KMS-11 (cell line): ENCODE results near the gene EGLN2.
A peak's percentile ranks its signal among the peaks of the same experiment; 100 is the strongest.
"Not testable (repeated sequence)": the region's sequence is repeated elsewhere in the genome, so short reads cannot be mapped to it uniquely, and the experiment has no call there.

ENCODE experiments used
- H2AFZ ChIP-seq: fragments of 200-600 bp; sonication (generic); 2 replicates; pipeline ENCODE4 v1.6.1; 2016; ENCODE audit warnings: antibody characterized with exemption, mixed run types, low read depth
- H3K27ac ChIP-seq: fragments of 200-600 bp; sonication (generic); 2 replicates; pipeline ENCODE4 v1.6.1; 2016; ENCODE audit warnings: mild to moderate bottlenecking, mixed run types
- H3K27me3 ChIP-seq: fragments of 200-600 bp; sonication (generic); 2 replicates; pipeline ENCODE4 v1.6.1; 2017; ENCODE audit warnings: mild to moderate bottlenecking, low read depth, mixed run types, moderate library complexity; ENCODE audit not compliant: insufficient read depth
- H3K36me3 ChIP-seq: fragments of 200-600 bp; sonication (generic); 2 replicates; pipeline ENCODE4 v1.6.1; 2017; ENCODE audit warnings: mild to moderate bottlenecking, mixed run types; ENCODE audit not compliant: insufficient read depth
- H3K4me1 ChIP-seq: fragments of 200-600 bp; sonication (generic); 2 replicates; pipeline ENCODE4 v1.6.1; 2016; ENCODE audit warnings: mild to moderate bottlenecking, low read depth, mixed run types; ENCODE audit not compliant: poor library complexity, severe bottlenecking
- H3K4me2 ChIP-seq: fragments of 200-600 bp; sonication (generic); 2 replicates; pipeline ENCODE4 v1.7.0; 2016; ENCODE audit warnings: mild to moderate bottlenecking, mixed run types
- H3K4me3 ChIP-seq: fragments of 200-600 bp; sonication (generic); IDR thresholded peaks from 2 replicates; pipeline ENCODE4 v1.6.1; 2017; ENCODE audit warnings: low read depth, low read length, mixed read lengths; ENCODE audit not compliant: insufficient read depth
- H3K79me2 ChIP-seq: fragments of 200-600 bp; sonication (generic); 2 replicates; pipeline ENCODE4 v1.6.1; 2016; ENCODE audit warnings: low read depth, mixed run types; ENCODE audit not compliant: insufficient read depth
- H3K9ac ChIP-seq: fragments of 200-600 bp; sonication (generic); 2 replicates; pipeline ENCODE4 v1.6.1; 2016; ENCODE audit warnings: mild to moderate bottlenecking, mixed run types
- H4K20me1 ChIP-seq: fragments of 200-600 bp; sonication (generic); 2 replicates; pipeline ENCODE4 v1.6.1; 2016; ENCODE audit warnings: mild to moderate bottlenecking, mixed run types; ENCODE audit not compliant: insufficient read depth
- CTCF ChIP-seq: fragments of 200-600 bp; sonication (generic); conservative IDR thresholded peaks from 2 replicates; pipeline ENCODE4 v1.6.1; 2017; ENCODE audit warnings: low read depth, mild to moderate bottlenecking, antibody characterized with exemption, low read length, moderate library complexity, mixed read lengths

The EGLN2 gene

GRCh38 chr19:40827386-40828247 is 28.6 kb downstream of the EGLN2 start:
- Histone ChIP-seq H3K4me3 (no peak overlapping the region), H3K4me2 (no peak overlapping the region), H3K27ac (no peak overlapping the region), H2AFZ (no peak overlapping the region), H3K27me3 (no peaks in the 10 kb centered on the region), H3K36me3 (no peaks in the 10 kb centered on the region), H4K20me1 (no peaks in the 10 kb centered on the region), H3K9ac (no peak overlapping the region), H3K4me1 (peaks cover 11% of the 10 kb centered on the region), H3K79me2 (no peaks in the 10 kb centered on the region)
- no peak for TF ChIP-seq CTCF

DNA sequence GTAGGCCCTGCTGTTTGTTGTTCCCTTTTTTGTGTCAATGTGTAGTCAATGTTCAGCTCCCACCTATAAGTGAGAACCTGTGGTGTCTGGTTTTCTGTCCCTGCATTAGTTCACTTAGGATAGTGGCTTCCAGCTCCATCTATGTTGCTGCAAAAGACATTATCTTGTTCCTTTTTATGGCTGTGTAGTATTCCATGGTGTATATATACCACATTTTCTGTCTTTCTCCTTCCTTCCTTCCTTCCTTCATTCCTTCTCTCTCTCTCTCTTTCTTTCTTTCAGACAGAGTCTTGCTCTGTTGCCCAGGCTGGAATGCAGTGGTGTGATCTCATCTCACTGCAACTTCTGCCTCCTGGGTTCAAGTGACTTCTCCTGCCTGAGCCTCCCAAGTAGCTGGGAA is 30.2 kb downstream of the EGLN2 start:
- Histone ChIP-seq H3K27ac (no peak overlapping the region), H3K27me3 (no peaks in the 10 kb centered on the region), H3K4me1 (peaks cover 15% of the 10 kb centered on the region), H3K36me3 (no peaks in the 10 kb centered on the region), H2AFZ (no peak overlapping the region), H3K4me3 (no peak overlapping the region), H3K79me2 (no peaks in the 10 kb centered on the region), H3K9ac (no peak overlapping the region), H4K20me1 (no peaks in the 10 kb centered on the region), H3K4me2 (no peak overlapping the region)
- no peak for TF ChIP-seq CTCF

GRCh38 chr19:40830741-40831140 is 31.8 kb downstream of the EGLN2 start:
- H3K27me3 ChIP-seq, H3K4me3 ChIP-seq, H2AFZ ChIP-seq, H3K36me3 ChIP-seq, H4K20me1 ChIP-seq, H3K4me2 ChIP-seq, H3K27ac ChIP-seq, H3K9ac ChIP-seq, H3K79me2 ChIP-seq: not testable (repeated sequence)
- peaks cover 15% of the 10 kb centered on the region for H3K4me1 ChIP-seq

GRCh38 chr19:40831502-40832430 is 32.8 kb downstream of the EGLN2 start:
- Histone ChIP-seq H3K4me3 (no peak overlapping the region), H3K9ac (no peak overlapping the region), H4K20me1 (no peaks in the 10 kb centered on the region), H3K4me2 (no peak overlapping the region), H2AFZ (no peak overlapping the region), H3K79me2 (no peaks in the 10 kb centered on the region), H3K4me1 (peaks cover 15% of the 10 kb centered on the region), H3K27me3 (no peaks in the 10 kb centered on the region), H3K36me3 (no peaks in the 10 kb centered on the region), H3K27ac (no peak overlapping the region)
- TF ChIP-seq CTCF, result no peak

GRCh38 chr19:40832431-40832790 is 33.4 kb downstream of the EGLN2 start:
- H2AFZ ChIP-seq, H3K36me3 ChIP-seq, H3K4me3 ChIP-seq, H3K27ac ChIP-seq, H3K4me2 ChIP-seq, H4K20me1 ChIP-seq, H3K79me2 ChIP-seq, H3K9ac ChIP-seq, H3K27me3 ChIP-seq: not testable (repeated sequence)
- H3K4me1 ChIP-seq, result peaks cover 15% of the 10 kb centered on the region

GRCh38 chr19:40833728-40834533 is 34.9 kb downstream of the EGLN2 start:
- not testable (repeated sequence) for H3K36me3 ChIP-seq, H3K79me2 ChIP-seq, H3K27me3 ChIP-seq, H3K27ac ChIP-seq, H3K9ac ChIP-seq, H3K4me3 ChIP-seq, H4K20me1 ChIP-seq, H2AFZ ChIP-seq
- H3K4me2 ChIP-seq, result 0 out of 2 replicates have a peak overlapping the region, but pooled peaks have one; percentile 17
- H3K4me1 ChIP-seq, result peaks cover 15% of the 10 kb centered on the region
